Glutamatergic neuron (in vitro differentiated cells): ENCODE results near the gene GSDME. TPM values are rescaled to one million over a fixed set of nuclear protein-coding genes. Genes with fewer than 3 reads are reported as not detected.

Experiments
- DNase-seq: peaks from one replicate; pipeline ENCODE4 v3.0.0; 2022
- H3K27ac Mint-ChIP-seq: one replicate; pipeline ENCODE4 v1.8.0; 2020; ENCODE audit warnings: mild to moderate bottlenecking, mixed read lengths, inconsistent platforms; ENCODE audit not compliant: unreplicated experiment
- H3K27me3 Mint-ChIP-seq: one replicate; pipeline ENCODE4 v1.8.0; 2020; ENCODE audit warnings: mild to moderate bottlenecking, moderate library complexity, mixed read lengths, inconsistent platforms; ENCODE audit not compliant: unreplicated experiment
- H3K36me3 Mint-ChIP-seq: one replicate; pipeline ENCODE4 v1.8.0; 2020; ENCODE audit warnings: mild to moderate bottlenecking, mixed read lengths, inconsistent platforms; ENCODE audit not compliant: unreplicated experiment
- H3K4me1 Mint-ChIP-seq: one replicate; pipeline ENCODE4 v1.8.0; 2020; ENCODE audit warnings: mild to moderate bottlenecking, low read depth, mixed read lengths, inconsistent platforms; ENCODE audit not compliant: unreplicated experiment
- H3K4me3 Mint-ChIP-seq: one replicate; pipeline ENCODE4 v1.8.0; 2020; ENCODE audit warnings: mild to moderate bottlenecking, mixed read lengths, inconsistent platforms; ENCODE audit not compliant: unreplicated experiment
- H3K9me3 Mint-ChIP-seq: one replicate; pipeline ENCODE4 v1.8.0; 2020; ENCODE audit warnings: mild to moderate bottlenecking, moderate library complexity, mixed read lengths, inconsistent platforms; ENCODE audit not compliant: unreplicated experiment
- total RNA-seq: library from RNA; stranded (reverse); fragmentation: NEBNext Ultra II Directional; extraction: Animal tissue kit (Norgen Biotek cat#: 25700); gene quantifications from one replicate; pipeline ENCODE4 v1.2.1, GENCODE V29; 2021; ENCODE audit not compliant: unreplicated experiment
- TF ChIP-seq, protein P1 (sequence below): fragments of 200-600 bp; sonication (generic); IDR thresholded peaks from one replicate; pipeline ENCODE4 v1.5.0; 2021; ENCODE audit not compliant: partially characterized antibody, unreplicated experiment

Gene GSDME
- total RNA-seq, 1 donor from 2014 or later = 12.7 TPM

DNA sequence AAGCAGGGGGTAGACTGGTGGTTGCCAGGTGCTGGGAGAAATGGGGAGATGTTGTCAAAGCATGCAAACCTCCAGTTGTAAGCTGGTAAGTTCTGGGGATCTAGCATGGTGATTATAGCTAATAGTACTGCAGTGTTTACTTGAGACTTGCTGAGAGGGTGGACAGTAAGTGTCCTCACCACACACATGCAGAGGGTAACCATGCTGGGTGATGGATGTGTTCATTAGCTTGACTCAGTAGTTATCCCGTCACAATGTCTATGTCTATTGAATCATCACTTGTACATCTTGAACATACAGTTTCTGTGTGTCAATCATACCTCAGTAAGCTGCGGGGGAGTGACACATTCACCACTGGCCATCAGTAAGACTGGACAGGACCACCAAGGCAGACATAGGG lies 42.1 kb downstream of the GSDME start:
- H3K4me1 Mint-ChIP-seq = no peaks in the 10 kb centered on the region
- no peak overlapping the region for H3K27ac Mint-ChIP-seq
- no peak for DNase-seq
- peaks cover 8% of the 10 kb centered on the region for H3K27me3 Mint-ChIP-seq
- H3K9me3 Mint-ChIP-seq = no peaks in the 10 kb centered on the region
- no peak overlapping the region for H3K4me3 Mint-ChIP-seq
- TF ChIP-seq, protein P1, sequence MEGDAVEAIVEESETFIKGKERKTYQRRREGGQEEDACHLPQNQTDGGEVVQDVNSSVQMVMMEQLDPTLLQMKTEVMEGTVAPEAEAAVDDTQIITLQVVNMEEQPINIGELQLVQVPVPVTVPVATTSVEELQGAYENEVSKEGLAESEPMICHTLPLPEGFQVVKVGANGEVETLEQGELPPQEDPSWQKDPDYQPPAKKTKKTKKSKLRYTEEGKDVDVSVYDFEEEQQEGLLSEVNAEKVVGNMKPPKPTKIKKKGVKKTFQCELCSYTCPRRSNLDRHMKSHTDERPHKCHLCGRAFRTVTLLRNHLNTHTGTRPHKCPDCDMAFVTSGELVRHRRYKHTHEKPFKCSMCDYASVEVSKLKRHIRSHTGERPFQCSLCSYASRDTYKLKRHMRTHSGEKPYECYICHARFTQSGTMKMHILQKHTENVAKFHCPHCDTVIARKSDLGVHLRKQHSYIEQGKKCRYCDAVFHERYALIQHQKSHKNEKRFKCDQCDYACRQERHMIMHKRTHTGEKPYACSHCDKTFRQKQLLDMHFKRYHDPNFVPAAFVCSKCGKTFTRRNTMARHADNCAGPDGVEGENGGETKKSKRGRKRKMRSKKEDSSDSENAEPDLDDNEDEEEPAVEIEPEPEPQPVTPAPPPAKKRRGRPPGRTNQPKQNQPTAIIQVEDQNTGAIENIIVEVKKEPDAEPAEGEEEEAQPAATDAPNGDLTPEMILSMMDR = no peak
- H3K36me3 Mint-ChIP-seq = no peaks in the 10 kb centered on the region

GRCh38 chr7:24714676-24715010 lies 42.6 kb downstream of the GSDME start:
- no peak overlapping the region for H3K4me3 Mint-ChIP-seq
- H3K36me3 Mint-ChIP-seq = no peaks in the 10 kb centered on the region
- H3K27ac Mint-ChIP-seq = no peak overlapping the region
- no peak for DNase-seq
- no peaks in the 10 kb centered on the region for H3K9me3 Mint-ChIP-seq
- H3K4me1 Mint-ChIP-seq = no peaks in the 10 kb centered on the region
- H3K27me3 Mint-ChIP-seq = peaks cover 8% of the 10 kb centered on the region
- TF ChIP-seq, protein P1 = no peak

- H3K4me3 Mint-ChIP-seq = no peak overlapping the region
- H3K4me1 Mint-ChIP-seq = no peaks in the 10 kb centered on the region
- no peak for DNase-seq
- TF ChIP-seq, protein P1 = no peak
- H3K9me3 Mint-ChIP-seq = no peaks in the 10 kb centered on the region
- no peaks in the 10 kb centered on the region for H3K36me3 Mint-ChIP-seq
- H3K27ac Mint-ChIP-seq = no peak overlapping the region
- peaks cover 8% of the 10 kb centered on the region for H3K27me3 Mint-ChIP-seq
Observed at GRCh38 chr7:24713850-24714675, 43.2 kb downstream of the GSDME start.

DNA sequence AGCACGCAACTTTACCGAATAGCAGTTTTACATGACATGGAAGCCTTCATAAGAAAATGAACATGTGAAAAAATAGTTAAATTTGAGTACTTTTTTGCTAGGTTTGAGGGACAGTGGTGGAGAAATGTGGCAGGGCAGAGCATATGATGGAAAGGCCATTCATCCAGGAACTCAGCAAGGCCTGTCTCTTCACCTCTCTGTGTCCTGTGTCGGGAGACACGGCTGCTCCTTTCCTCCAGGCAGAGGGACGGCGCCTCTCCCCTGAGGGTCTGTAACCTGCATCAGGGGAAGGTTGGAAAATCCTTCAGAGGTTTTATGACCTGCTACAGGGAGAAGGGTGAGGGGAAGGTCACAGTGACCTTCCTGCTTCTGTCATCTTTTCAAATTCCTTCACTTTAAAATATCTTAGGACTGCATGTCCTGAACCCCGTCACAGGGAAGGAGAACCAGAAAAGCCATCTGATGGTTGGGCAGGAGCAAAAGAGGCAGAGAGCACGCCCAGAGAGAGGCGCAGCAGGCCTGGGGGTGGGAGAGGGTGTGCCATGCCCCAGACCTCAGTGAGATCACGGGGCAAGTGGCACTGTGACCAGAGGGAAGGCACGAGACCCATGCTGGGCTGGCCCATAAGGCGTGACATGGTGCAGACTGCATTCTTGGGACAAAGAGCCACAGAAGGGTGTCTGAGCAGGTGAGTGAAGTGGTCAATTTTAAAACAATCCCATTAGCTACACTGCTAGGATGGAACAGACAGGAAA lies 44.0 kb downstream of the GSDME start:
- H3K4me1 Mint-ChIP-seq = no peaks in the 10 kb centered on the region
- H3K36me3 Mint-ChIP-seq = no peaks in the 10 kb centered on the region
- no peak overlapping the region for H3K27ac Mint-ChIP-seq
- peaks cover 6% of the 10 kb centered on the region for H3K27me3 Mint-ChIP-seq
- H3K9me3 Mint-ChIP-seq = no peaks in the 10 kb centered on the region
- no peak overlapping the region for H3K4me3 Mint-ChIP-seq
- TF ChIP-seq, protein P1 = no peak
- DNase-seq = no peak
